Smooth muscle cell (in vitro differentiated cells): ENCODE results near the gene RGS7. TPM values are rescaled to one million over a fixed set of nuclear protein-coding genes. Genes with fewer than 3 reads are reported as not detected.
"Not testable (repeated sequence)": the region's sequence is repeated elsewhere in the genome, so short reads cannot be mapped to it uniquely, and the experiment has no call there.

Experiments
- DNase-seq: peaks from one replicate; lab custom pipeline; 2025; ENCODE audit not compliant: unreplicated experiment; lab: John Stamatoyannopoulos, UW
- H2AFZ ChIP-seq: fragments of 200-600 bp; sonication (generic); 2 replicates; pipeline ENCODE4 v1.6.0; 2016; ENCODE audit warnings: antibody characterized with exemption, low read depth, mild to moderate bottlenecking
- H3F3A ChIP-seq: fragments of 200-600 bp; sonication (generic); 2 replicates; pipeline ENCODE4 v1.6.0; 2017; ENCODE audit warnings: antibody characterized with exemption, low read depth
- H3K27ac ChIP-seq: fragments of 200-600 bp; sonication (generic); 2 replicates; pipeline ENCODE4 v1.5.1; 2016; ENCODE audit warnings: low read depth, mild to moderate bottlenecking
- H3K27me3 ChIP-seq: fragments of 200-600 bp; sonication (generic); 2 replicates; pipeline ENCODE4 v1.6.1; 2016; ENCODE audit warnings: low read depth, mild to moderate bottlenecking
- H3K36me3 ChIP-seq: fragments of 200-600 bp; sonication (generic); 2 replicates; pipeline ENCODE4 v1.5.1; 2016; ENCODE audit warnings: low read depth
- H3K4me1 ChIP-seq: fragments of 200-600 bp; sonication (generic); 2 replicates; pipeline ENCODE4 v1.5.1; 2016; ENCODE audit warnings: low read depth
- H3K4me2 ChIP-seq: fragments of 200-600 bp; sonication (generic); 2 replicates; pipeline ENCODE4 v1.6.0; 2016; ENCODE audit warnings: mild to moderate bottlenecking
- H3K4me3 ChIP-seq: fragments of 200-600 bp; sonication (generic); 2 replicates; pipeline ENCODE4 v1.5.1; 2016; ENCODE audit warnings: mild to moderate bottlenecking
- H3K79me2 ChIP-seq: fragments of 200-600 bp; sonication (generic); 2 replicates; pipeline ENCODE4 v1.6.0; 2016; ENCODE audit warnings: low read depth, mild to moderate bottlenecking
- H3K9ac ChIP-seq: fragments of 200-600 bp; sonication (generic); 2 replicates; pipeline ENCODE4 v1.6.0; 2016; ENCODE audit warnings: low read depth
- H3K9me3 ChIP-seq: fragments of 200-600 bp; sonication (generic); replicated peaks from 2 replicates; pipeline ENCODE4 v1.5.1; 2016; ENCODE audit warnings: low read depth
- H4K20me1 ChIP-seq: fragments of 200-600 bp; sonication (generic); 2 replicates; pipeline ENCODE4 v1.6.0; 2016; ENCODE audit warnings: low read depth
- WGBS: methylation state at CpG from one replicate; pipeline ENCODE4 v1.1.7; 2016; ENCODE audit warnings: low lambda C conversion rate; 5-methylcytosine and 5-hydroxymethylcytosine counted together
- polyA plus RNA-seq: library from polyadenylated mRNA; unstranded; fragments of >200 nt; fragmentation: Nextera tagmentation; extraction: Ambion mirVana; gene quantifications from 2 replicates; pipeline ENCODE4 v1.2.1, GENCODE V29; 2016
- total RNA-seq: library from RNA; depleted of rRNA; stranded (reverse); fragments of >200 nt; gene quantifications from 2 replicates; pipeline ENCODE4 v1.2.3, GENCODE V29; 2014
- TF ChIP-seq, protein P1 (sequence below): fragments of 200-600 bp; sonication (generic); IDR thresholded peaks from 2 replicates; pipeline ENCODE4 v1.5.1; 2017; ENCODE audit warnings: borderline replicate concordance, mild to moderate bottlenecking, antibody characterized with exemption; ENCODE audit not compliant: insufficient read depth, poor library complexity, severe bottlenecking

The RGS7 gene
- total and polyA plus RNA-seq, 2 experiments from 2014 or later: 0.16 TPM; not detected in 1

DNA sequence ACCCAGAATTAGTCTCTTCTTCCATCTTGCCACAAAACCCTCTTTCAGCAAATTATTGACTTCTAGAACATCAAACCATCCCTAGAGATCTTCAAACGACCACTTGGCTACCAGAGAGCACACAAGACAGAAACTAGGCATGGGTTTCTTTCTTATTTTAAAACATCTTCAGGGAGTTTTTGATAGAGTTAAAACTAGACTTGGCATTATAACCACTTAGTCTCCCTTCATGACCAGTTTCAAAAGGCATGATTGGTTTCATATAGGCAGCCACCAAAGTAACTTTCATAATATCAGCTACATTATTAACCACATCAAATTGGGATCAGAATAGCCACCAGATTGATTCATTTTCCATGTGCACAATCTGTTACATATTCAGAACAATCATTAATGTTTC, 376.7 kb downstream of the RGS7 start:
- Histone ChIP-seq H3K4me3 (no peak overlapping the region), H3K9me3 (no peaks in the 10 kb centered on the region), H3K4me1 (no peaks in the 10 kb centered on the region), H3K9ac (no peak overlapping the region), H3K27me3 (no peaks in the 10 kb centered on the region), H2AFZ (no peak overlapping the region), H3K27ac (no peak overlapping the region), H3K4me2 (no peak overlapping the region), H3K36me3 (no peaks in the 10 kb centered on the region), H3F3A (no peaks in the 10 kb centered on the region), H3K79me2 (no peaks in the 10 kb centered on the region), H4K20me1 (no peaks in the 10 kb centered on the region)
- 81% methylated on average over 1 of the region's 1 CpG for WGBS
- no peak for DNase-seq
- TF ChIP-seq, protein P1, sequence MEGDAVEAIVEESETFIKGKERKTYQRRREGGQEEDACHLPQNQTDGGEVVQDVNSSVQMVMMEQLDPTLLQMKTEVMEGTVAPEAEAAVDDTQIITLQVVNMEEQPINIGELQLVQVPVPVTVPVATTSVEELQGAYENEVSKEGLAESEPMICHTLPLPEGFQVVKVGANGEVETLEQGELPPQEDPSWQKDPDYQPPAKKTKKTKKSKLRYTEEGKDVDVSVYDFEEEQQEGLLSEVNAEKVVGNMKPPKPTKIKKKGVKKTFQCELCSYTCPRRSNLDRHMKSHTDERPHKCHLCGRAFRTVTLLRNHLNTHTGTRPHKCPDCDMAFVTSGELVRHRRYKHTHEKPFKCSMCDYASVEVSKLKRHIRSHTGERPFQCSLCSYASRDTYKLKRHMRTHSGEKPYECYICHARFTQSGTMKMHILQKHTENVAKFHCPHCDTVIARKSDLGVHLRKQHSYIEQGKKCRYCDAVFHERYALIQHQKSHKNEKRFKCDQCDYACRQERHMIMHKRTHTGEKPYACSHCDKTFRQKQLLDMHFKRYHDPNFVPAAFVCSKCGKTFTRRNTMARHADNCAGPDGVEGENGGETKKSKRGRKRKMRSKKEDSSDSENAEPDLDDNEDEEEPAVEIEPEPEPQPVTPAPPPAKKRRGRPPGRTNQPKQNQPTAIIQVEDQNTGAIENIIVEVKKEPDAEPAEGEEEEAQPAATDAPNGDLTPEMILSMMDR: no peak

DNA sequence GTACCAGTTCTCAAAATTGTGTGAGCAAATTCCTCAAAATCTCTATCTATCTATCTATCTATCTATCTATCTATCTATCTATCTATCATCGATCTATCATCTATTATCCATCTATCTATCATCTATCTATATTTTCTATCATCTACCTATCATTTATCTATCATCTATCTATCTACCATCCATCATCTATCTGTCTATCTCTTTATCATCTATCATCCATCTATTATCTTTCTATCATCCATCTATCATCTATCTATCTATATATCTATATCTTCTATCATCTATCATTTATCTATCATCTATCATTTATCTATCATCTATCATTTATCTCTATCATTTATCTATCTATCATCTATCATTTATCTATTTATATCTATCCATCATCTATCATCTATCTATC, 380.3 kb downstream of the RGS7 start:
- Histone ChIP-seq H4K20me1 (no peaks in the 10 kb centered on the region), H3K27me3 (no peaks in the 10 kb centered on the region), H3F3A (no peaks in the 10 kb centered on the region), H3K9ac (no peak overlapping the region), H3K4me2 (no peak overlapping the region), H3K9me3 (no peaks in the 10 kb centered on the region), H3K4me1 (no peaks in the 10 kb centered on the region), H3K36me3 (no peaks in the 10 kb centered on the region), H3K4me3 (no peak overlapping the region), H3K27ac (no peak overlapping the region), H3K79me2 (no peaks in the 10 kb centered on the region), H2AFZ (no peak overlapping the region)
- no peak for DNase-seq
- TF ChIP-seq, protein P1: no peak
- 76% methylated on average over 1 of the region's 1 CpG for WGBS

DNA sequence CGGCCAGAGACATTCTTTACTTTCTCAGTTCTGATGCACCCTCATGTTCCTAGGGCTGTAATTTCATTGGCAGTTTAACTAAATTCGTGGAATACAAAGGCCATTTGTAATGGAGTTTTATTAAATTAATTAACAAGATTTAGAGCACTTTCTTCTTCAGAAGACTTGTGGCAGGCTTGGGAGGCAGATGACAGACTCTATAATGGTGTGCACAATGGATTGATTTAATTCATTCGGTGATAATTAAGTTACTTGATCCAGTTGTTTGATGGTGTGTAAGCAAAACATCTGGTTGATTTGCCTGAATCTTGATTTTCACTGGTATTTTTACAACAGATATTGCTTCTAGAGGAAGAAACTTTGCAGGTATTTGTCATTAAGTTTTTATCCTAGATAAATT, 383.1 kb downstream of the RGS7 start:
- Histone ChIP-seq H4K20me1 (no peaks in the 10 kb centered on the region), H3K9me3 (no peaks in the 10 kb centered on the region), H3K4me3 (no peak overlapping the region), H3K4me2 (no peak overlapping the region), H3F3A (no peaks in the 10 kb centered on the region), H3K27me3 (no peaks in the 10 kb centered on the region), H2AFZ (no peak overlapping the region), H3K79me2 (no peaks in the 10 kb centered on the region), H3K4me1 (no peaks in the 10 kb centered on the region), H3K36me3 (no peaks in the 10 kb centered on the region), H3K27ac (no peak overlapping the region), H3K9ac (no peak overlapping the region)
- DNase-seq: no peak
- TF ChIP-seq, protein P1: no peak
- 91% methylated on average over 3 of the region's 3 CpGs for whole genome bisulfite sequencing

DNA sequence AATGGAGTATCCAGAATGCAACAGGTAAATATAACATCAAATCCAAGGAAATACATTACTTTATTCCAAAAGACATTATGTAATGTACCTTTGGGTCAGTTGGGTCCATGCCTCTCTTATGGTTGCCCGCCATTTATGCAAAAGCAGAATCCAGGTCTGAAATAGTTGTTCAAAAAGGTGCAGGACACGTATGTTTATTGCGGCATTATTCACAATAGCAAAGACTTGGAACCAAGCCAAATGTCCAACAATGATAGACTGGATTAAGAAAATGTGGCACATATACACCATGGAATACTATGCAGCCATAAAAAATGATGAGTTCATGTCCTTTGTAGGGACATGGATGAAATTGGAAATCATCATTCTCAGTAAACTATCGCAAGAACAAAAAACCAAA, 384.9 kb downstream of the RGS7 start:
- not testable (repeated sequence) for DNase-seq, H3K36me3 ChIP-seq, H3K9ac ChIP-seq, H2AFZ ChIP-seq, H3K79me2 ChIP-seq, H3K4me3 ChIP-seq, H3K9me3 ChIP-seq, H3K27ac ChIP-seq, H4K20me1 ChIP-seq, H3K27me3 ChIP-seq, H3K4me1 ChIP-seq, H3F3A ChIP-seq, H3K4me2 ChIP-seq
- WGBS: 96% methylated on average over 3 of the region's 4 CpGs
